Middle frontal gyrus (tissue), 1 donor: Measurements from ENCODE around the gene SAA1.
"Not testable (repeated sequence)": the region's sequence is repeated elsewhere in the genome, so short reads cannot be mapped to it uniquely, and the experiment has no call there.

ENCODE experiments used
- DNase-seq: peaks from one replicate; pipeline ENCODE4 v3.0.0-alpha.2; 2015; ENCODE audit warnings: low spot score; ENCODE audit errors: extremely low spot score

SAA1 gene

GRCh38 chr11:18265949-18266348, at the start of gene SAA1:
Gene SAA1, plus strand, starts transcription at chr11:18266264. Its CDS starts 624 bp downstream, at chr11:18266888.
- DNase-seq, result no peak

- no peak for DNase-seq
These were observed 44.7 kb upstream of the SAA1 start for GRCh38 chr11:18221274-18221876.

- DNase-seq, result no peak
These were observed 43.1 kb upstream of the SAA1 start for GRCh38 chr11:18222814-18223421.

GRCh38 chr11:18223591-18224387, 42.3 kb upstream of the SAA1 start:
- no peak for DNase-seq

GRCh38 chr11:18225913-18226312, 40.2 kb upstream of the SAA1 start:
- DNase-seq, result no peak

- DNase-seq, result no peak
These were observed 36.6 kb upstream of the SAA1 start for GRCh38 chr11:18229501-18229900.

GRCh38 chr11:18230859-18231258, 35.2 kb upstream of the SAA1 start:
- DNase-seq, result no peak

GRCh38 chr11:18233912-18234311, 32.2 kb upstream of the SAA1 start:
- no peak for DNase-seq

GRCh38 chr11:18235394-18236334, 30.4 kb upstream of the SAA1 start:
- DNase-seq, result no peak

- no peak for DNase-seq
These were observed 29.3 kb upstream of the SAA1 start, which contains the start of gene SAA4 for GRCh38 chr11:18236664-18237356. Gene SAA4, minus strand, starts transcription at chr11:18236802. Its CDS starts 876 bp downstream, at chr11:18235926.

GRCh38 chr11:18239655-18240054, 26.4 kb upstream of the SAA1 start:
- DNase-seq, result no peak

- DNase-seq, result peak; percentile 15
These were observed 22.2 kb upstream of the SAA1 start for GRCh38 chr11:18243783-18244362.

GRCh38 chr11:18245396-18245795, 20.7 kb upstream of the SAA1 start:
- no peak for DNase-seq

- not testable (repeated sequence) for DNase-seq
These were observed 19.5 kb upstream of the SAA1 start for GRCh38 chr11:18246379-18247190.

GRCh38 chr11:18247191-18247581, 18.9 kb upstream of the SAA1 start:
- not testable (repeated sequence) for DNase-seq

GRCh38 chr11:18248561-18248960, 17.5 kb upstream of the SAA1 start, which contains the start of gene SAA2:
Gene SAA2, minus strand, starts transcription at chr11:18248668. Its CDS starts 657 bp downstream, at chr11:18248011.
- DNase-seq, result no peak

GRCh38 chr11:18253233-18253632, 12.8 kb upstream of the SAA1 start:
- no peak for DNase-seq

- DNase-seq, result no peak
These were observed 12.2 kb upstream of the SAA1 start for GRCh38 chr11:18253778-18254338.

- DNase-seq, result no peak
These were observed 11.2 kb upstream of the SAA1 start for GRCh38 chr11:18254781-18255361.
